Calu3 (cell line): Measurements from ENCODE around the gene ANKRD28. TPM values are rescaled to one million over a fixed set of nuclear protein-coding genes. Genes with fewer than 3 reads are reported as not detected.

Source experiments
- BruUV-seq: library from RNA; stranded (reverse); fragments of 400-500 nt; replicated peaks from 2 replicates; lab custom pipeline; 2021; lab: Mats Ljungman, UMichigan
- CTCF ChIA-PET: fragments of 300-600 bp; sonication (Branson Sonifier 250); formaldehyde crosslinking; loops from one replicate; lab custom pipeline; 2022; ENCODE audit warnings: antibody characterized with exemption; lab: Charles Lee
- DNase-seq: peaks from one replicate; pipeline ENCODE4 v3.0.0; 2022
- H3K27ac Mint-ChIP-seq: one replicate; pipeline ENCODE4 v1.8.0; 2022; ENCODE audit warnings: mixed read lengths; ENCODE audit not compliant: unreplicated experiment
- H3K27me3 Mint-ChIP-seq: one replicate; pipeline ENCODE4 v1.8.0; 2022; ENCODE audit warnings: mixed read lengths; ENCODE audit not compliant: unreplicated experiment
- H3K36me3 Mint-ChIP-seq: one replicate; pipeline ENCODE4 v1.8.0; 2022; ENCODE audit warnings: mild to moderate bottlenecking, moderate library complexity, mixed read lengths; ENCODE audit not compliant: insufficient read depth, unreplicated experiment
- H3K4me1 Mint-ChIP-seq: one replicate; pipeline ENCODE4 v1.8.0; 2022; ENCODE audit warnings: mild to moderate bottlenecking, low read depth, mixed read lengths; ENCODE audit not compliant: unreplicated experiment
- H3K4me3 Mint-ChIP-seq: one replicate; pipeline ENCODE4 v1.8.0; 2022; ENCODE audit warnings: mild to moderate bottlenecking, low read depth, moderate library complexity, mixed read lengths; ENCODE audit not compliant: unreplicated experiment
- H3K9me3 Mint-ChIP-seq: one replicate; pipeline ENCODE4 v1.8.0; 2022; ENCODE audit warnings: low read depth, mixed read lengths; ENCODE audit not compliant: unreplicated experiment
- intact Hi-C: fragments of 100-400 bp; cut with micrococcal nuclease; formaldehyde crosslinking; loops from one replicate; pipeline ENCODE4 v1.10.0; 2022; ENCODE audit not compliant: unreplicated experiment
- total RNA-seq: library from RNA; stranded (reverse); gene quantifications from 2 replicates; pipeline ENCODE4 v1.2.3, GENCODE V29; 2022
- TF ChIP-seq, protein P1 (sequence below): fragments of 200-600 bp; IDR thresholded peaks from one replicate; pipeline ENCODE4 v1.8.0; 2022; ENCODE audit warnings: antibody characterized with exemption; ENCODE audit not compliant: unreplicated experiment

Gene ANKRD28
- total RNA-seq, 1 experiment from 2014 or later = 57.7 TPM

GRCh38 chr3:15728766-15729165, 69.0 kb downstream of the ANKRD28 start:
- no peaks in the 10 kb centered on the region for H3K27me3 Mint-ChIP-seq
- BruUV-seq = no TSS peak
- no peak overlapping the region for H3K4me3 Mint-ChIP-seq
- no peaks in the 10 kb centered on the region for H3K9me3 Mint-ChIP-seq
- CTCF ChIA-PET = no interaction called here
- H3K27ac Mint-ChIP-seq = no peak overlapping the region
- no peak for DNase-seq
- no peaks in the 10 kb centered on the region for H3K4me1 Mint-ChIP-seq
- H3K36me3 Mint-ChIP-seq = peaks cover 22% of the 10 kb centered on the region
- TF ChIP-seq, protein P1, sequence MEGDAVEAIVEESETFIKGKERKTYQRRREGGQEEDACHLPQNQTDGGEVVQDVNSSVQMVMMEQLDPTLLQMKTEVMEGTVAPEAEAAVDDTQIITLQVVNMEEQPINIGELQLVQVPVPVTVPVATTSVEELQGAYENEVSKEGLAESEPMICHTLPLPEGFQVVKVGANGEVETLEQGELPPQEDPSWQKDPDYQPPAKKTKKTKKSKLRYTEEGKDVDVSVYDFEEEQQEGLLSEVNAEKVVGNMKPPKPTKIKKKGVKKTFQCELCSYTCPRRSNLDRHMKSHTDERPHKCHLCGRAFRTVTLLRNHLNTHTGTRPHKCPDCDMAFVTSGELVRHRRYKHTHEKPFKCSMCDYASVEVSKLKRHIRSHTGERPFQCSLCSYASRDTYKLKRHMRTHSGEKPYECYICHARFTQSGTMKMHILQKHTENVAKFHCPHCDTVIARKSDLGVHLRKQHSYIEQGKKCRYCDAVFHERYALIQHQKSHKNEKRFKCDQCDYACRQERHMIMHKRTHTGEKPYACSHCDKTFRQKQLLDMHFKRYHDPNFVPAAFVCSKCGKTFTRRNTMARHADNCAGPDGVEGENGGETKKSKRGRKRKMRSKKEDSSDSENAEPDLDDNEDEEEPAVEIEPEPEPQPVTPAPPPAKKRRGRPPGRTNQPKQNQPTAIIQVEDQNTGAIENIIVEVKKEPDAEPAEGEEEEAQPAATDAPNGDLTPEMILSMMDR = no peak
- intact Hi-C loops = no loop called here

DNA sequence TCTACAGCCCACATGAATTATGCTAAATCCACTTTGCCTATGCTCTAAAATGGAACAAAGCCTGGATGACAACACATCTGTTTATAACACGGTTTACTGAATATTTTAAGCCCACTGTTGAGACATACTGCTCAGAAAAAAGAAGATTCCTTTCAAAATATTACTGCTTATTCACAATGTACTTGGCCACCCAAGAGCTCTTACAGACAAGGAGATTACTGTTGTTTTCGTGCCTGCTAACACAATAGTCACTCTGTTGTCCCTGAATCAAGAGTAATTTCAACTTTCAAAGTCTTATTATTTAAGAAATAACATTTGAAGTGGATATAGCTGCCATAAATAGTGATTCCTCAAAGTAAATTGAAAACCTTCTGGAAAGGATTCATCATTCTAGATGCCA, 70.9 kb downstream of the ANKRD28 start:
- CTCF ChIA-PET = no interaction called here
- intact Hi-C loops = no loop called here
- Mint-ChIP-seq H3K9me3 (no peaks in the 10 kb centered on the region), H3K27me3 (no peaks in the 10 kb centered on the region), H3K4me1 (no peaks in the 10 kb centered on the region), H3K4me3 (no peak overlapping the region), H3K36me3 (peaks cover 16% of the 10 kb centered on the region), H3K27ac (no peak overlapping the region)
- DNase-seq = no peak
- BruUV-seq = no TSS peak
- TF ChIP-seq, protein P1 = no peak

- H3K36me3 Mint-ChIP-seq = peaks cover 16% of the 10 kb centered on the region
- no peaks in the 10 kb centered on the region for H3K27me3 Mint-ChIP-seq
- BruUV-seq = no TSS peak
- intact Hi-C loops = no loop called here
- H3K9me3 Mint-ChIP-seq = no peaks in the 10 kb centered on the region
- no peak for DNase-seq
- H3K4me3 Mint-ChIP-seq = no peak overlapping the region
- H3K4me1 Mint-ChIP-seq = no peaks in the 10 kb centered on the region
- no peak overlapping the region for H3K27ac Mint-ChIP-seq
- CTCF ChIA-PET = no interaction called here
- TF ChIP-seq, protein P1 = no peak
Observed at GRCh38 chr3:15726043-15726442, 71.7 kb downstream of the ANKRD28 start.

- no peaks in the 10 kb centered on the region for H3K27me3 Mint-ChIP-seq
- no peaks in the 10 kb centered on the region for H3K9me3 Mint-ChIP-seq
- H3K36me3 Mint-ChIP-seq = peaks cover 13% of the 10 kb centered on the region
- BruUV-seq = no TSS peak
- H3K27ac Mint-ChIP-seq = no peak overlapping the region
- no peaks in the 10 kb centered on the region for H3K4me1 Mint-ChIP-seq
- TF ChIP-seq, protein P1 = no peak
- no peak for DNase-seq
- no peak overlapping the region for H3K4me3 Mint-ChIP-seq
- intact Hi-C loops = no loop called here
- CTCF ChIA-PET = no interaction called here
Observed at GRCh38 chr3:15724446-15724845, 73.3 kb downstream of the ANKRD28 start.

- no peak overlapping the region for H3K27ac Mint-ChIP-seq
- H3K36me3 Mint-ChIP-seq = peaks cover 13% of the 10 kb centered on the region
- TF ChIP-seq, protein P1 = no peak
- intact Hi-C loops = no loop called here
- no peaks in the 10 kb centered on the region for H3K27me3 Mint-ChIP-seq
- no TSS peak for BruUV-seq
- no peak for DNase-seq
- no peaks in the 10 kb centered on the region for H3K4me1 Mint-ChIP-seq
- H3K4me3 Mint-ChIP-seq = no peak overlapping the region
- no peaks in the 10 kb centered on the region for H3K9me3 Mint-ChIP-seq
- CTCF ChIA-PET = no interaction called here
Observed at GRCh38 chr3:15723624-15723884, 74.2 kb downstream of the ANKRD28 start.
